NCI-H2227 (cell line): Measurements from ENCODE around the gene MICOS13.

ENCODE experiments used
- DNase-seq: peaks from one replicate; lab custom pipeline; 2025; ENCODE audit not compliant: unreplicated experiment; lab: John Stamatoyannopoulos, UW

Gene MICOS13

DNA sequence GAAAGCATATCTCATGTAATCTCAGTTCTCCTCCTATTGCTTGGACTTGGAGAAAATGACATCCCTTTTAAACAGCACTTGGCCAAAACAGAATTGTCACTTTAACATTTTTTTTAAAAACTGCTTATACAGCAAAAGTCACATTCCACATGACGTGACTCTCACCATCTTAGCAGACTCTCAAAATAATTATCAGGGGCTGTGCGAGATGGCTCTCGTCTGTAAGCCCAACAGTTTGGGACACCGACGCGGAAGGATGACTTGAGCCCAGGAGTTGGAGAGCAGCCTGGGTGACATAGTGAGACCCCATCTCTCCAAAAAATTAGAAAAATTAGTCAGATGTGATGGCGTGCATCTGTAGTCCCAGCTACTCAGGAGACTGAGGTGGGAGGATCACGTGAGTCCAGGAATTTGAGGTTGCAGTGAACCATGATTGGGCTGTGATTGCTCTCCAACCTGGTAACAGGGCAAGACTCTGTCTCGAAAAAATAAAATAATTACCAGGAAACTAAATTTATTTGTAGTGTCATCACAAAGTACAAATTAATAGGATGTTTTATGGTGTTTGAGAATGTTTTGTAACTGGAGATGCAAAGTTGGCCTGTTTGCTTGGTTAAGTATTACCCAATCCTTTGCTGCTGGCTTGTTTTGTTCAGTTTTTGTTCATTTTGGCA is 48.6 kb downstream of the MICOS13 start:
- DNase-seq = no peak

DNA sequence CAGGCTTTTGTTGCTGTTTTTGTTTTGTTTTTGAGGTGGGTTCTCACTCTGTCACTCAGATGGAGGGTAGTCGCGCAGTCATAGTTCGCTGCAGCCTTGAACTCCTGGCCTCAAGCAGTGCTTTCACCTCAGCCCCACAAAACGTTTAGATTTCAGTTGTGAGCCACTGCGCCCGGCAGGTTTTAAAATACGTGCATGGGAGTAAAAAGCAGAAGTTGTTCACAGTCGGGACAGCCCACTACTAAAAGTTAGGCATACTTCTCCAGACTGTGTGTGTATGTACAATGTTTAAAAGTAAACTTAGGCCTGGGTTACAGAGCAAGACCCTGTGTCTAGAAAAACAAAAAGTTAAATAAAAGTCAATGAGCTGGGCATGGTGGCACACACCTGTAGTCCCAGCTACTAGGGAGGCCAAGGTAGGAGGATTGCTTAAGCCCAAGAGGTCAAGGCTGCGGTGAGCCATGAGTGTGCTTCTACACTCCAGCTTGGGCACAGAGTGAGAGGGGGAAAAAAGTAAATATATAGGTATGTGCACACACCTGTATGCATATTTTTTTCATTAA is 51.3 kb downstream of the MICOS13 start:
- DNase-seq = no peak

DNA sequence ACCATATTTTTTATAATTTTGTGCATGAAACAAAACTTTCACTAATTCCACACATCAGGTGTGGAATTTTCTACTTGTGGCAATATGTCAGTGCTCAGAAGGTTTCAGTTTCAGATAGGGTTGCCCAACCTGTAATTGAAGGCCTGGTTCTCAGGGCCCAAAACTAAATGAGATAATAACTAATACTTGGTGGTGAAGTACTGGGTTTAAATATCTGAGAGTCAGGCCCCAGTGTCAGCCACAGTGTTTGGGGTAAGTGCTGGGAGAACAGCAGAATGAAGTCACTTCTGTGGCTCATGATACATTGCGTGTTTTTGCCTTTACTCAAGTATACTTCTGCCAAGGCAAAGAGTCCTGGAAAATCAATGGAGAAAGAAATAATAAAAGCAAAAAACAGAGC is 51.9 kb downstream of the MICOS13 start:
- no peak for DNase-seq
